Colonic mucosa (tissue), 4 donors: ENCODE results near the gene GRAMD1C. TPM values are rescaled to one million over a fixed set of nuclear protein-coding genes. Genes with fewer than 3 reads are reported as not detected.
A peak's percentile ranks its signal among the peaks of the same experiment; 100 is the strongest.

Experiments used
- DNase-seq: peaks from one replicate; pipeline ENCODE4 v3.0.0-alpha.2; 2020
- H3K27ac ChIP-seq: fragments of 200-600 bp; one replicate; pipeline ENCODE4 v1.8.0; 2021
- H3K27me3 ChIP-seq: fragments of 200-600 bp; one replicate; pipeline ENCODE4 v1.8.0; 2021
- H3K36me3 ChIP-seq: fragments of 200-600 bp; one replicate; pipeline ENCODE4 v1.8.0; 2021
- H3K4me1 ChIP-seq: fragments of 200-600 bp; one replicate; pipeline ENCODE4 v1.8.0; 2021; ENCODE audit warnings: mild to moderate bottlenecking
- H3K4me3 ChIP-seq: fragments of 200-600 bp; one replicate; pipeline ENCODE4 v1.8.0; 2021
- H3K9ac ChIP-seq, 2 donors: one replicate each; pipeline ENCODE4 v1.7.0; 2013; ENCODE audit warnings: control low read depth in 2 of 2, low read depth in 2 of 2, low read length in 2 of 2
- H3K9me3 ChIP-seq: fragments of 200-600 bp; one replicate; pipeline ENCODE4 v1.8.0; 2021
- intact Hi-C: fragments of 100-400 bp; cut with DNase I; formaldehyde crosslinking; loops from one replicate; pipeline ENCODE4 v1.14.1; 2022
- total RNA-seq, 2 donors: library from RNA; stranded (reverse); fragmentation: NEBNext Ultra II Directional in 1 of 2; extraction: Animal tissue kit (Norgen Biotek cat#: 25700) in 1 of 2; gene quantifications; one replicate each; pipeline ENCODE4 v1.2.1, GENCODE V29; 2021
- TF ChIP-seq, protein P1 (sequence below): fragments of 200-600 bp; IDR thresholded peaks from one replicate; pipeline ENCODE4 v1.8.0; 2022; ENCODE audit warnings: antibody characterized with exemption, mild to moderate bottlenecking
- donor health status: healthy.
- donor health status: DM: no; HTN: no; CAD: no.
- donor health status: DM: no; HTN: no; CAD: no.

GRAMD1C gene
- total RNA-seq = 10 to 100 TPM in 1 of 2 donors, 1 to 10 TPM in 1; 4.1 to 10.2 TPM

DNA sequence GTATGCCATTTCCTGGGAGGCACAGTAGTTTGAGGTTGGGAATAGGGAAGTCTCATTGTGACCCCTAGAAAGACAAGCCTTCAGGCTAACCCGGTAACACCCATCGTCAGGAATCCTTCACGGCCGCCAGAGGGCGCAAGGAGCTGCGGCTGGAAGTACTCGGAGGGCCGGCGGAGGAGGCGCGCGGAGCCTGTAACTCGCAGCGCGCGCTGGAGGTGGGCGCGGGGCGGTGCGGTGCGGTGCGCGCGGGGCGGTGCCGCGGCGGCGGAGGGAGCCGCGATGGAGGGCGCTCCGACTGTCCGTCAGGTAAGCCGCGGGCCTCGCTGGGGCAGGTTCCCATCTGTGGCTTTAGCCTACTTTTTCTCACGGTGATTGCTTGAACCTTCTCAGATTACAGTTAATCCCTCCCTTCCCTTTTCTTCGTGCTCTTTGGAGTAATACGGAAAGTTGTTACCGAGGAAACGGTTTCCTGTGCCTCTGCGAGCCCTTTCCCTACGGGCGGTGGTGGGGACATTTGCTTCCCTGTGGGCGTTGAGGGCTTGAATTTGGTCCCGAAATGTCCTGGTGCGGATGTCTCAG is at the start of gene GRAMD1C:
TSS of gene GRAMD1C (plus strand) at position 158 of the 579 bp plus-strand sequence. CDS start at position 280, 122 bp downstream.
- Histone ChIP-seq H3K36me3 (no peaks in the 10 kb centered on the region), H3K27me3 (no peaks in the 10 kb centered on the region), H3K4me1 (no peaks in the 10 kb centered on the region), H3K9ac (peak within 1 kb of the TSS; percentile 60 to 79), H3K4me3 (peak within 1 kb of the TSS; percentile 49), H3K9me3 (no peaks in the 10 kb centered on the region), H3K27ac (no peak within 1 kb of the TSS)
- TF ChIP-seq, protein P1, sequence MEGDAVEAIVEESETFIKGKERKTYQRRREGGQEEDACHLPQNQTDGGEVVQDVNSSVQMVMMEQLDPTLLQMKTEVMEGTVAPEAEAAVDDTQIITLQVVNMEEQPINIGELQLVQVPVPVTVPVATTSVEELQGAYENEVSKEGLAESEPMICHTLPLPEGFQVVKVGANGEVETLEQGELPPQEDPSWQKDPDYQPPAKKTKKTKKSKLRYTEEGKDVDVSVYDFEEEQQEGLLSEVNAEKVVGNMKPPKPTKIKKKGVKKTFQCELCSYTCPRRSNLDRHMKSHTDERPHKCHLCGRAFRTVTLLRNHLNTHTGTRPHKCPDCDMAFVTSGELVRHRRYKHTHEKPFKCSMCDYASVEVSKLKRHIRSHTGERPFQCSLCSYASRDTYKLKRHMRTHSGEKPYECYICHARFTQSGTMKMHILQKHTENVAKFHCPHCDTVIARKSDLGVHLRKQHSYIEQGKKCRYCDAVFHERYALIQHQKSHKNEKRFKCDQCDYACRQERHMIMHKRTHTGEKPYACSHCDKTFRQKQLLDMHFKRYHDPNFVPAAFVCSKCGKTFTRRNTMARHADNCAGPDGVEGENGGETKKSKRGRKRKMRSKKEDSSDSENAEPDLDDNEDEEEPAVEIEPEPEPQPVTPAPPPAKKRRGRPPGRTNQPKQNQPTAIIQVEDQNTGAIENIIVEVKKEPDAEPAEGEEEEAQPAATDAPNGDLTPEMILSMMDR = peak; percentile 86
- intact Hi-C loops = loop anchor here (5.0 kb wide), 1 partner anchor 101 kb away; no protein-coding TSS in a partner anchor
- DNase-seq = peak; percentile 85

DNA sequence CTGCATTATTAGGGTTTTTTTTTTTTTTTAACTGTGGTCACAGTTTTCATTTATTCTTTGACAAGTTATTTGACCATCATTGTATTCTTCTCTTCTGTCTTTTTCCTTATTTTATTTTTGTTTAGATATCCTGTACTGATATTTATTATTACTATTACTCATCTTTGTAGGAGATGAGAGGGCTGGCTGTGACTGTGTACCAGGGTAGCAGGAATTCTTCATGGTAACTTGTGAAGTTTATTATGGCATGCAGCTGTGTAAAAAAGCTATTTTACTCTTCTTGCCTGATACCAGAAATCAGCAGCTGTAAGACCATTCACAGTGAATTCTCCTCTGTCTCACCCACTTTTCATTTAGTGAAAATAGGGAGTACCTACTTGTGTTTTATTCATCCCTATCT is 47.2 kb upstream of the GRAMD1C start:
- DNase-seq = no peak
- Histone ChIP-seq H3K27me3 (no peaks in the 10 kb centered on the region), H3K36me3 (no peaks in the 10 kb centered on the region), H3K9me3 (no peaks in the 10 kb centered on the region), H3K9ac (no peak overlapping the region), H3K4me3 (no peak overlapping the region), H3K4me1 (no peaks in the 10 kb centered on the region), H3K27ac (no peak overlapping the region)
- intact Hi-C loops = no loop called here
- TF ChIP-seq, protein P1 = no peak

DNA sequence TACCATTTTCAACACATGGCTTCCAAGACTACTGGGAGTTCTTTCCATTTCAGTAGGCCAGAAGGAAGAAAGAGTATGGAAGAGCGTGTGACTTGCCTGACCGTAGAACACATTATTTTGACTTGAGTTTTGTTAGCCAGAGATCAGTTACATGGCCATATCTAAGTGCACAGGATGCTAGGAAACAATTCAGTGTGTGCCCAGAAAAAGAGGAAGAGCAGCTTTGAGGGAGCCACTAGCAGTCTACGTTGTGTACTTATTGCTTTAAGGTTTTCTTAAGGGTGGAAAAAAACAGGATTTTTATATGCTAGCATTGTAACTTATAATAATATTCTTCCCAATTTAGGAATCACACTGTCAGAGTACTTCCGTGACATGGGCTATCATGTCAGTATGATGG is 44.1 kb upstream of the GRAMD1C start:
- Histone ChIP-seq H3K36me3 (no peaks in the 10 kb centered on the region), H3K4me3 (no peak overlapping the region), H3K4me1 (no peaks in the 10 kb centered on the region), H3K27ac (no peak overlapping the region), H3K9ac (no peak overlapping the region), H3K27me3 (no peaks in the 10 kb centered on the region), H3K9me3 (no peaks in the 10 kb centered on the region)
- intact Hi-C loops = no loop called here
- no peak for DNase-seq
- TF ChIP-seq, protein P1 = no peak

DNA sequence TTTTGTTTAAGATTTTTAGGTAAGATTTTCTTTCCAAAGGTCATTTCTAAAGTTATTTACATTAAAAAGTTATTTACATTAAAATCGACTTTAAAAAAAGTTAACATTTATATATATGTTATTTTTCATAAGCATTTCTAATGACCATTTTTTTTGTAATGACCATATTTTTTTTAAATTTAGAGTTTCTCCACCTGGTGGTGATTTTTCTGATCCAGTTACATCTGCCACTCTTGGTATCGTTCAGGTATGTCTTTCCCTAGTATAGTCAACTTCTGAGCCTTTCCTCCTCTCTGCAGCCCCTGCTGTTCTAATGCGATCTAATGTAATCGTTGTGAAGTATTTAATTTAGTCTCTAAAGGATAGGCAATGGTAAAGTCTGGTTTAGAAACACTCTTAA is 42.9 kb upstream of the GRAMD1C start:
- Histone ChIP-seq H3K9me3 (no peaks in the 10 kb centered on the region), H3K27ac (no peak overlapping the region), H3K4me3 (no peak overlapping the region), H3K9ac (no peak overlapping the region), H3K36me3 (no peaks in the 10 kb centered on the region), H3K27me3 (no peaks in the 10 kb centered on the region), H3K4me1 (no peaks in the 10 kb centered on the region)
- intact Hi-C loops = no loop called here
- TF ChIP-seq, protein P1 = no peak
- DNase-seq = no peak

DNA sequence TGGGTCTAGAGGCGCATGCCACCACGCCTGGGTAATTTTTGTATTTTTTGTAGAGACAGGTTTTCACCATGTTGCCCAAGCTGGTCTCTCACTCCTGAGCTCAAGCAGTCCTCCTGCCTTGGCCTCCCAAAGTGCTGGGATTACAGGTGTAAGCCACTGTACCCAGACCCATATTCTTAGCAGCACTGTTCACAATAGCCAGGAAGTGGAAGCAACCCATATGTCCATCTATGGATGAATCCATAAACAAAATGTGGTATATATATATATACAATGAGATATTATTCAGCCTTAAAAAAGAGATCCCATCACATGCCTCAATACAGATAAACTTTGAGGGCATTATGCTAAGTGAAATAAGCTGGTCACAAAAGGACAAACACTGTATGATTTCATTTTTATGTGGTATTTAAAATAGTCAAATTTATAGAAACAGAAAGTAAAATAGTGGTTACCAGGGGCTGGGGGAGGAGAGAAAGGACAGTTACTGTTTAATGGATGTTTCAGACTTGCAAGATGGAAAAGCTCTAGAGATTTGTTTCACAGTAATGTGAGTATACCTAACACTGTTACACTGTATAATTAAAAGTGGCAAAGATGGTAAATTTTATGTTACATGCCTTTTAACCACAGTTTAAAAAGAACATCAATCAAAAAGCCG is 35.7 kb upstream of the GRAMD1C start:
- intact Hi-C loops = no loop called here
- H3K9ac ChIP-seq = no peak overlapping the region
- H3K27me3 ChIP-seq = no peaks in the 10 kb centered on the region
- no peaks in the 10 kb centered on the region for H3K36me3 ChIP-seq
- TF ChIP-seq, protein P1 = no peak
- H3K9me3 ChIP-seq = no peaks in the 10 kb centered on the region
- no peak overlapping the region for H3K4me3 ChIP-seq
- H3K4me1 ChIP-seq = no peaks in the 10 kb centered on the region
- no peak overlapping the region for H3K27ac ChIP-seq
- no peak for DNase-seq
